Mesendoderm (in vitro differentiated cells): Measurements from ENCODE around the gene HOXD8.

ENCODE experiments used
- DNase-seq: peaks from one replicate; pipeline ENCODE4 v3.0.0; 2013
- H2AK5ac ChIP-seq: 2 replicates; pipeline ENCODE4 v1.6.1; 2013; ENCODE audit warnings: low read length, inconsistent platforms
- H2BK120ac ChIP-seq: 2 replicates; pipeline ENCODE4 v1.6.1; 2013; ENCODE audit warnings: low read depth, mild to moderate bottlenecking, low read length, moderate library complexity, mixed read lengths
- H2BK15ac ChIP-seq: replicated peaks from 2 replicates; pipeline ENCODE4 v1.6.1; 2013; ENCODE audit warnings: low read depth, mild to moderate bottlenecking, moderate library complexity
- H2BK5ac ChIP-seq: 2 replicates; pipeline ENCODE4 v1.6.1; 2013; ENCODE audit warnings: low read length, inconsistent platforms
- H3K18ac ChIP-seq: 2 replicates; pipeline ENCODE4 v1.6.1; 2013; ENCODE audit warnings: mild to moderate bottlenecking, low read length, mixed read lengths
- H3K23ac ChIP-seq: one replicate; pipeline ENCODE4 v1.6.1; 2013; ENCODE audit warnings: low read length
- H3K27ac ChIP-seq: 2 replicates; pipeline ENCODE4 v1.5.1; 2013; ENCODE audit warnings: low read depth, mild to moderate bottlenecking, inconsistent platforms, low read length, moderate library complexity
- H3K27me3 ChIP-seq: 2 replicates; pipeline ENCODE4 v1.6.1; 2013; ENCODE audit warnings: low read length, control low read depth, mild to moderate bottlenecking, inconsistent platforms; ENCODE audit not compliant: insufficient read depth, poor library complexity
- H3K36me3 ChIP-seq: 2 replicates; pipeline ENCODE4 v1.6.1; 2013; ENCODE audit warnings: low read length, inconsistent platforms; ENCODE audit not compliant: control insufficient read depth, insufficient read depth
- H3K4ac ChIP-seq: one replicate; pipeline ENCODE4 v1.6.1; 2013; ENCODE audit warnings: low read depth, mild to moderate bottlenecking, low read length, moderate library complexity
- H3K4me1 ChIP-seq: 2 replicates; pipeline ENCODE4 v1.6.1; 2013; ENCODE audit warnings: low read depth, low read length, inconsistent platforms; ENCODE audit not compliant: control insufficient read depth
- H3K4me2 ChIP-seq: 2 replicates; pipeline ENCODE4 v1.6.1; 2013; ENCODE audit warnings: low read length
- H3K4me3 ChIP-seq: 2 replicates; pipeline ENCODE4 v1.5.1; 2013; ENCODE audit warnings: mild to moderate bottlenecking, low read length
- H3K56ac ChIP-seq: one replicate; pipeline ENCODE4 v1.6.1; 2013; ENCODE audit warnings: low read length
- H3K79me1 ChIP-seq: 2 replicates; pipeline ENCODE4 v1.6.1; 2013; ENCODE audit warnings: low read length, inconsistent platforms
- H3K79me2 ChIP-seq: 2 replicates; pipeline ENCODE4 v1.6.1; 2013; ENCODE audit warnings: mild to moderate bottlenecking, low read length; ENCODE audit not compliant: control insufficient read depth, insufficient read depth
- H3K9ac ChIP-seq: 2 replicates; pipeline ENCODE4 v1.6.1; 2013; ENCODE audit warnings: low read length, inconsistent platforms
- H4K5ac ChIP-seq: one replicate; pipeline ENCODE4 v1.6.1; 2013; ENCODE audit warnings: low read length
- H4K8ac ChIP-seq: one replicate; pipeline ENCODE4 v1.6.1; 2013; ENCODE audit warnings: low read depth, mild to moderate bottlenecking, control low read depth, low read length, moderate library complexity
- whole genome bisulfite sequencing: extraction: QIAGEN DNeasy Blood & Tissue Kit; methylation state at CpG from one replicate; pipeline ENCODE4 v1.1.7; 2013; ENCODE audit warnings: low lambda C conversion rate, missing lambda C conversion rate; ENCODE audit not compliant: insufficient coverage; ENCODE audit errors: extremely low coverage; 5-methylcytosine and 5-hydroxymethylcytosine counted together

Gene HOXD8

DNA sequence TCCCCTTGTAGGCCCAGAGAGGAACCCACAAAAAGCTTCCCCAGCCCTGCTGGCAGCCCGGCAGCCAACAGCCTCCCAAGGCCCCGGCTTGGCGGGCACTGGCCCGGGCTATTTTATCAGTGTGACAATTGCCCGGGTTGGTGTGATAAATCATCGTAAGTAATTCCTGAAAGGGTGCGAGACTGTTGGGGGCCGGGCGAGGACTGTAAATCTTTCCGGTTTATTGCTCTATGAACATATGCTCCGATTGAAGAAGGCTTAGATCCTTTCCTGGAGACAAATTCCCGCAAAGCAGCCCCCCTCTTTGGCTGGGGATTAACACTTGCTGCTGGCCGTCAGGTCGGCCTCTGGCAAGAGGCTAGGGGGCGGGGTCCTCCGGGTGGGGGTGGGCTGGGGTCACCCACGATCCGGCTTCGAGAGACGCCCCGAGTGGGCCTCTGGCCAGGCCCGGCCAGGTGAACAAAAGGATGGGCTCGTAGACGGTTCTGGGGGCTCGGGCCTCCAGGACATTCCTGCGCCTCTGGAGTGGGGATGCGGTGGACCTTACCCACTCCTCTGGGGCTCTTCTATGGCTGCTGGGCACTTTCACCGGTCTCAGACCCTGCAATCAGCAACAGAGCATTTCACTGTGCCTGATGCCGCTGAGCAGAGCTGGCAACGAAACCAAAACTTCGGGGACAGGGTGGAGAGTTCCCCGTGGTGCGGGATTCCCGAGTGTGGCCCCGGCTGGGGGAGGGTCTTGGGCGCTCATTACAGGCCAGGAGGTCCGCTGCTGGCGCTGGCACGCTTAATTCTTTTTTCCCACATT lies 29.6 kb downstream of the HOXD8 start:
- H2AK5ac ChIP-seq: no peak overlapping the region
- H3K4me2 ChIP-seq: no peak overlapping the region
- H2BK5ac ChIP-seq: no peak overlapping the region
- peaks cover 91% of the 10 kb centered on the region for H3K27me3 ChIP-seq
- no peak overlapping the region for H4K5ac ChIP-seq
- WGBS: no CpG with 5 or more reads among the region's 39 CpGs
- H3K79me2 ChIP-seq: no peaks in the 10 kb centered on the region
- H3K56ac ChIP-seq: peak overlapping the region; percentile 25
- H3K9ac ChIP-seq: no peak overlapping the region
- H3K18ac ChIP-seq: no peak overlapping the region
- no peak overlapping the region for H3K27ac ChIP-seq
- H3K4me1 ChIP-seq: peaks cover 3% of the 10 kb centered on the region
- H3K79me1 ChIP-seq: no peaks in the 10 kb centered on the region
- H2BK120ac ChIP-seq: no peak overlapping the region
- no peak overlapping the region for H3K4ac ChIP-seq
- DNase-seq: peak; percentile 83
- H3K4me3 ChIP-seq: no peak overlapping the region
- H2BK15ac ChIP-seq: no peak overlapping the region
- no peak overlapping the region for H4K8ac ChIP-seq
- no peaks in the 10 kb centered on the region for H3K36me3 ChIP-seq
- H3K23ac ChIP-seq: no peak overlapping the region

DNA sequence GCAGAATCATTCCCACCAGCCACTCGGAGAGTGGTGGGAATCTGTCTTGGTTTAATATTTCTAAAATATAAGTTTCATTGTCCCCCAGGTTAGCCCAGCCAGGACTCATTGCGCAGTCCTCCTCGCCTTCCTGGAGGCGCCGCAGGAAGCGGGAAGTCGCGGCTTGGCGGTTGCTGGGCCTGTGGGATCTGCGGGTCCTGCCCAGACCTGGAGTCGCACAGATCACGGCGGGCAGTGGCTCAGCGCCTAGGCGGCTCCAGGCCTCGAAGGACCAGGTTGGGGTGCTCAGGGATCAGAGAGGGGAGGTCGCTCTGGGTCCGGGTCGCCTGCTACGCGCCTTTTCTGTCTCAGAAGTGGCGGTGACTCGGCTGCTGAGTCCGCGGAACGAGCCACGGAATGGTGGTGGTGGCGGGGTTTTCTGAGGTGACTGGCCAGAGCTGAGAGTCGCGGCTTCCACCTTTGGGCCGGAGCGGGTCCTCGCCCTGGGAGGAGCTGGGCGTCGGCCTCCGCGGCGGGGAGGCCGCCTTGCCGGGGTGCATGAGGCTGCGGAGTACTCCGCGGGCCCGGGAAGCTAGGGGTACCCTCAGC lies 30.3 kb downstream of the HOXD8 start:
- Histone ChIP-seq H2BK5ac (no peak overlapping the region), H2BK15ac (no peak overlapping the region), H3K79me2 (no peaks in the 10 kb centered on the region), H2AK5ac (no peak overlapping the region), H3K4me3 (no peak overlapping the region), H3K27me3 (peaks cover 92% of the 10 kb centered on the region), H3K79me1 (no peaks in the 10 kb centered on the region), H3K36me3 (no peaks in the 10 kb centered on the region), H3K9ac (peak overlapping the region; percentile 4), H3K27ac (no peak overlapping the region), H3K4me2 (peak overlapping the region; percentile 24), H3K23ac (peak overlapping the region; percentile 74), H3K56ac (peak overlapping the region; percentile 18), H4K8ac (no peak overlapping the region), H2BK120ac (no peak overlapping the region), H4K5ac (no peak overlapping the region), H3K4me1 (peaks cover 3% of the 10 kb centered on the region), H3K4ac (no peak overlapping the region), H3K18ac (peak overlapping the region; percentile 6)
- peak; percentile 57 for DNase-seq
- no CpG with 5 or more reads among the region's 44 CpGs for WGBS

DNA sequence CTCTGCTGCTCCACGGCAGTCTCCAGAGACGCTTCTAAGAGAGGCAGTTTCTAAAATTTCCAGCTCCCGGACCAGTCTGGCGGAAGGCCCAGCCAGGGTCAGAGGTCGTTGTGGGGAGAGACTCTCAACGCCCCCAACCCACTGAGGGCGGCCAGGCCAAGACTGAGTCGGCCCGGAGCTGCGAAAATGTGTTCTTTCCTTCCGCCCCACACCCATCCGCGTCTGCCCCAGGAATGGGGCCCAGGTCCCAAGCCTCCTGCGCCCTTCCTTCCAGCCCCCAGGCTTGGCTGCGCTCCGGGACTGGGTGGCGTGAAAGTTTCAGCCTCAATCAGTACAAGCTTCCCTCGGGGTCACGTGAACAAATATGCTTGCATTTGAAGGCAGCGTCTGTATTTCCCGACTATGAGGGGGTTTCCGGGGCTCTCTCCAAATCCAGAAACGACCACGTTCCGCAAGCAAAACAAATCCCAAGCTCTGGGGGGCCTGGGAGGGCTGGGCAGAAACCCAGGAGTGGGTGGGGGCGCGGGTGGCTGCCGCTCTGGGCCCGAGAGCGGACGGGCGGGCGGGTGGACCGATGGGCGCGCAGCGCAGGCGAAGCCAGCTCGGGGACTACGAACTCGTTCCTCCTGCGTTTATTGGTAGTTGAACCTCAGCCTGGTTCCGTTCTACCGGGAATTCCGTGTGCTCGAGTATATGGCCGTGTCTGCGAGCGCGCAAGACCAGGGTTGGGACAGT lies 30.9 kb downstream of the HOXD8 start:
- Histone ChIP-seq H2BK5ac (no peak overlapping the region), H2BK120ac (no peak overlapping the region), H3K4ac (no peak overlapping the region), H3K36me3 (no peaks in the 10 kb centered on the region), H4K8ac (no peak overlapping the region), H3K4me1 (peaks cover 3% of the 10 kb centered on the region), H3K56ac (peak overlapping the region; percentile 30), H3K27me3 (peaks cover 92% of the 10 kb centered on the region), H3K23ac (no peak overlapping the region), H4K5ac (no peak overlapping the region), H3K9ac (no peak overlapping the region), H2BK15ac (no peak overlapping the region), H3K79me2 (no peaks in the 10 kb centered on the region), H3K79me1 (no peaks in the 10 kb centered on the region), H3K18ac (no peak overlapping the region), H2AK5ac (no peak overlapping the region), H3K4me2 (peak overlapping the region; percentile 33), H3K27ac (no peak overlapping the region), H3K4me3 (no peak overlapping the region)
- no CpG with 5 or more reads among the region's 50 CpGs for WGBS
- DNase-seq: no peak

DNA sequence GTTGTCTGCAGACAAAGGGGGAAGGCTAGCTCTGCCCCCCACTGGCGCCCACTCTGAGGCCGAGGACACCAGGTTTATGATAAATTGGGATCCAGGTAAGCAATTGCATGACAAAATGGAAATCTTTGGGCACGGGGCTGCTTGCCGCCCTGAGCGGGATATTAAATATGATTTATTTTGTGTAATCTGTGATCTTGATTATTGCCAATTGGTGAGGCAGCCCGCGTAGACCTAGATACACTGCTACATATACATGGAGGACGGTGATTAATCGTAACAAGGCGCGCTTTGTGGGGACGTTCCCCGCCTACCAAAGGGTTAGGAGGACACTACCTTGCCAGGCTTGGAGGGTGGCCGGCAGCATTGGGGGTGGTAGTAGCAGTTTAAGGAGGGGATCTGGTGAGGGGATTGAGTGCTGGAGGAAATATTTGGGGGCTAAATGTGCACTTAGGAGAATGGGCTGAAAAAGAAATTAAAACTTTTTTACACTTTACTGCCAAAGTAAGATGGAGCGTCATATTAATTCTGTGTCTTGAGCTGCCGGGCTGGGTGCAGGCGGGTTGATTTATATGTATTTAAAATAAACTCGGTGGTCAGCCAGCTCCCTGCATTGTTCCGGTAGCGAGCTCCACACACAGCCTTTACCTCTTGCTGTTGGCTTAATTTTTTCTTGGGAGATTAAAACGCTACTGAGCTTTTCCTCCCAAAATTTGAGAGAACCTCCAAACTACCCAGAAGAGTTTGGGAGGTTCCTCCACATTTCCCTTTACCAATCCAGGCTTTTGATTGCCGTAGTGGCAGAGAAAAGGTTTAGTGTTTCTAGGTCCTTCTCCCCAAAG lies 31.7 kb downstream of the HOXD8 start:
- Histone ChIP-seq H3K4ac (no peak overlapping the region), H3K27me3 (peaks cover 93% of the 10 kb centered on the region), H3K79me2 (no peaks in the 10 kb centered on the region), H3K4me2 (no peak overlapping the region), H3K23ac (no peak overlapping the region), H2BK5ac (no peak overlapping the region), H3K79me1 (no peaks in the 10 kb centered on the region), H4K5ac (no peak overlapping the region), H3K4me3 (no peak overlapping the region), H3K27ac (no peak overlapping the region), H3K18ac (no peak overlapping the region), H3K9ac (no peak overlapping the region), H4K8ac (no peak overlapping the region), H3K56ac (peak overlapping the region; percentile 30), H3K36me3 (no peaks in the 10 kb centered on the region), H3K4me1 (peaks cover 3% of the 10 kb centered on the region), H2BK120ac (no peak overlapping the region), H2BK15ac (no peak overlapping the region), H2AK5ac (no peak overlapping the region)
- no peak for DNase-seq
- no CpG with 5 or more reads among the region's 22 CpGs for WGBS

DNA sequence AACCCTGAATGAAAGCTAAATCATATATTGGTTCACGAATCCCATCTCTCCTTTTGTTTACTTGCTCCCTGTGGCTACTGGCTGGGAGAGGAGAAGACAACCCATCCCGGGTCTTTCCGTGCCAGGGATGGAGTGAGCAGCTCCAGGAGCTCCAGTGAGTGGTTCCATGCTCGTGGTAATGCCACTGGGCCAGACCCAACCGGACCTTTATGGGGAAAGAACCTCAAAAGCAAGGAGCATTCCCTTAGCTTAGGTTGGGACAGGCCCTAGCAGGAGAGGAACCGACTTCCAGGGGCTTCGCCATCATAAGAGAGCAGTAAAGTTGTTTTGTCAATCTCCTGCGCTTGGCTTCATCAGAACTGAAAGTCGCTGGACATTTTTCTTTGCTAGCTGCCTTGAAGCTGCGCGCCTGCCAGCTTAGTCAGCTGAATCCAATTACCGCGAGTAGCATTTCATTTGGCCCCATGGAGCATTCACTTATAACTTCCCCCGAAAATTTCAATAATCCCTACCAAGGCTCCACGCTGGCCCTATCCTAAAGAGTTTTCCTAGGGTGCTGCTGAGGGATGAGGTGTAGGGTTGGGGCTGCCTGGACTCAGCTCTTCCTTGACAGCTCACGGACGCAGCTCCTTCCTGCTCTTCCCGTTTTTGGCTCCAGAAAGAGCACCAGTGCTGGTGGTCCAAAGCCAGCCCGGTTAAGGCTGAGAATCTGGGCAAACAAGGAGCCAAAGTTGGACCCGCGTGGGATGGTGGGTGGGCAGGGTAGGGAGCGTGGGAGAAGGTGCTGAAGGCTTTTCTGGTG lies 32.5 kb downstream of the HOXD8 start:
- Histone ChIP-seq H4K8ac (no peak overlapping the region), H3K4me3 (no peak overlapping the region), H3K9ac (no peak overlapping the region), H3K23ac (no peak overlapping the region), H3K4me1 (peaks cover 3% of the 10 kb centered on the region), H3K4ac (no peak overlapping the region), H3K79me2 (no peaks in the 10 kb centered on the region), H3K4me2 (no peak overlapping the region), H2BK120ac (no peak overlapping the region), H3K36me3 (no peaks in the 10 kb centered on the region), H2AK5ac (no peak overlapping the region), H3K56ac (no peak overlapping the region), H3K27ac (no peak overlapping the region), H2BK15ac (no peak overlapping the region), H4K5ac (no peak overlapping the region), H3K18ac (no peak overlapping the region), H3K27me3 (peaks cover 90% of the 10 kb centered on the region), H3K79me1 (no peaks in the 10 kb centered on the region), H2BK5ac (no peak overlapping the region)
- whole genome bisulfite sequencing: no CpG with 5 or more reads among the region's 22 CpGs
- no peak for DNase-seq
